ENCODE measurements around the gene NCAPG.

The NCAPG gene

GRCh38 chr4:17889692-17890091 is 78.9 kb downstream of the NCAPG start:
- no peak for ATAC-seq
- TF ChIP-seq ARNTL (CRISPR knock-in tag; IDR thresholded peaks at IDR 0.05; ENCODE audit: borderline replicate concordance, low read depth) = no peak
- TF ChIP-seq GLIS3 (CRISPR knock-in tag; IDR thresholded peaks at IDR 0.05) = no peak
- peak; percentile 69; the same call in 1 of the 2 replicates for TF ChIP-seq TCF4 (CRISPR knock-in tag; IDR thresholded peaks at IDR 0.05; ENCODE audit: borderline replicate concordance)
- TF ChIP-seq ZNF70 (CRISPR knock-in tag; IDR thresholded peaks at IDR 0.05) = no peak
- no peak for TF ChIP-seq ZFP30 (CRISPR knock-in tag; IDR thresholded peaks at IDR 0.05)
- peak; percentile 19; the same call in 1 of the 2 replicates for TF ChIP-seq CREB5 (CRISPR knock-in tag; IDR thresholded peaks at IDR 0.05; ENCODE audit: low read depth)
- no peak for TF ChIP-seq OSR1 (CRISPR knock-in tag; IDR thresholded peaks at IDR 0.05)
- no peak for TF ChIP-seq PATZ1 (CRISPR knock-in tag; IDR thresholded peaks at IDR 0.05; ENCODE audit: borderline replicate concordance)
- no peak for TF ChIP-seq CSDC2 (CRISPR knock-in tag; IDR thresholded peaks at IDR 0.05)
- TF ChIP-seq PPARA (CRISPR knock-in tag; IDR thresholded peaks at IDR 0.05; ENCODE audit: borderline replicate concordance) = no peak
- no peak for TF ChIP-seq ZC3H10 (CRISPR knock-in tag; IDR thresholded peaks at IDR 0.05)
- no peak for TF ChIP-seq ZNF565 (CRISPR knock-in tag; conservative IDR thresholded peaks at IDR 0.05; ENCODE audit: low read depth)
- TF ChIP-seq RARB (CRISPR knock-in tag; IDR thresholded peaks at IDR 0.05) = no peak
- peak; percentile 64 for TF ChIP-seq ISL1 (CRISPR knock-in tag; IDR thresholded peaks at IDR 0.05)
- peak; percentile 50; the same call in 1 of the 2 replicates for TF ChIP-seq CSRNP3 (CRISPR knock-in tag; IDR thresholded peaks at IDR 0.05)
- TF ChIP-seq BACH2 (CRISPR knock-in tag; IDR thresholded peaks at IDR 0.05; ENCODE audit: borderline replicate concordance) = no peak
- no peak for TF ChIP-seq ZNF8 (CRISPR knock-in tag; IDR thresholded peaks at IDR 0.05)
- no peak for TF ChIP-seq ESRRG (CRISPR knock-in tag; IDR thresholded peaks at IDR 0.05)
- TF ChIP-seq SNAI2 (CRISPR knock-in tag; IDR thresholded peaks at IDR 0.05) = 0 out of 2 replicates have a peak, but pooled peaks have one; percentile 17
- no peak for TF ChIP-seq ZFP3 (CRISPR knock-in tag; IDR thresholded peaks at IDR 0.05)
- TF ChIP-seq POU6F1 (CRISPR knock-in tag; IDR thresholded peaks at IDR 0.05; ENCODE audit: borderline replicate concordance, low read depth) = no peak

- no peak for ATAC-seq
Measured at GRCh38 chr4:17894421-17894820, 83.6 kb downstream of the NCAPG start.

More at GRCh38 chr4:17894421-17894820, 83.6 kb downstream of the NCAPG start:
- no peak for TF ChIP-seq ZNF8 (CRISPR knock-in tag; IDR thresholded peaks at IDR 0.05)
- no peak for TF ChIP-seq ISL1 (CRISPR knock-in tag; IDR thresholded peaks at IDR 0.05)
- no peak for TF ChIP-seq CREB5 (CRISPR knock-in tag; IDR thresholded peaks at IDR 0.05; ENCODE audit: low read depth)
- no peak for TF ChIP-seq ZNF565 (CRISPR knock-in tag; conservative IDR thresholded peaks at IDR 0.05; ENCODE audit: low read depth)
- TF ChIP-seq TCF4 (CRISPR knock-in tag; IDR thresholded peaks at IDR 0.05; ENCODE audit: borderline replicate concordance) = peak; percentile 71
- TF ChIP-seq RARB (CRISPR knock-in tag; IDR thresholded peaks at IDR 0.05) = no peak

Measured in SK-N-SH treated with all-trans-retinoic acid at 6 μM for 48 hours (cell line).